Posterior cingulate gyrus (tissue), 11 donors: ENCODE results near the gene DBI.
"Not testable (repeated sequence)": the region's sequence is repeated elsewhere in the genome, so short reads cannot be mapped to it uniquely, and the experiment has no call there.

Source experiments
- DNase-seq, 10 donors: peaks; one replicate each; pipeline versions ENCODE4 v3.0.0 to v3.0.0-alpha.2; 2020 to 2021; ENCODE audit warnings: mixed read lengths in 3 of 10
- intact Hi-C: fragments of 100-400 bp; cut with DNase I; formaldehyde crosslinking; loops from one replicate; pipeline ENCODE4 v1.15.1; 2023

The DBI gene

DNA sequence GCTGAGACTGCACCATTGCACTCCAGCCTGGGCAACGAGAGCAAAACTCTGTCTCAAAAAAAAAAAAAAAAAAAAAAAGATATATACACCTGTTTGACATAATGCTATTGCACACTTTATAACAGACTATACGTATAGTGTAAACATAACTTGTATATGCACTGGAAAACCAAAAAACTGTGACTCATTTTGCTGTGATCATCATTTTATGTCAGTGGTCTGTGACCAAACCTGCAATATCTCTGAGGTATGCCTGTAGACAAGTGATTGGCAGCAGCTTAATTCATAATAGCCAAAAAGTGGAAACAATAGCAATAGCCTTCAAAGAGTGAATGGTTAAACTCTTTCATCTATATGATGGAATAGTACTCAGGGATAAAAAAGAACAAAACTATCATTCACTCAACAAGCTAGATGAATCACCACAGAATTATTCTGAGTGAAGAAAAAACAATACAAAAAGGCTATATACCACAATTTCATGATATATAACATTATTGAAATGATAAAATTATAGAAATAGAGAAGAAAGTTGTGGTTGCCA lies 6.3 kb upstream of the DBI start:
- intact Hi-C loops: no loop called here

DNA sequence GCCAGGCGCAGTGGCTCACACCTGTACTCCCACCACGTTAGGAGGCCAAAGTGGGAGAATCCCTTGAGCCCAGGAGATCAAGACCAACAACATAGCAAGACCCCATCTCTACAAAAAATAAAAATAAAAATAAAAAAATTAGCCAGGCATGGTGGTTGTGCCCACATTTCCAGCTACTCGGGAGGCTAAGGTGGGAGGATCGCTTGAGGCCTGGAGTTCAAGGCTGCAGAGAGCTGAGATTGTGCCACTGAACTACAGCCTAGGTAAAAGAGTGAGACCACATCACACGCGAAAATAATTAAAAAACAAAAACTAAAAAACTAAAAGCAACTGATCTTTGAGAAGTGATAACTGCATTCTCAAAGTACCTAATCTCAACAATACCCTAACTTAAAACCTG lies 2.0 kb upstream of the DBI start:
- intact Hi-C loops: no loop called here
- no peak for DNase-seq

More for the DNA sequence above, 6.3 kb upstream of the DBI start:
- no peak for DNase-seq

DNA sequence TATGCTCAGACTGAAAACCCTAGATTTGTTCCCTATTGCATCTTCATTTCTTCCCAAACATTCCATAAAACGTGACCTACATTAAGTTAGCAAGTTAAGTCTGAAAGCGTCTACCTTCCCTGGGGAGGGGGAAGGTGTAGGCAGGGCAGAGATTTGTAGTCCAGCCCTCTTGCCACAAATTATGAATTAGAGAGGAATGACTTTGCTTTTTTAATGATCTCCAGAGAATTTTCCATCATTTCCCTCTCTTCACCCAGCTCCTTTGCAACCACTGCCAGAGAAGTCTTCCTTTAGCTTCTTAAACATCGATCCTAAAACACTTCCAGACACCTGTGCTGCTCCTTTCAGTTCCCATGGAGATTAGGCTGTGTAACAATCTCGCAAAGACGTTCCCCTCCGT lies 1.3 kb upstream of the DBI start:
- intact Hi-C loops: no loop called here
- no peak for DNase-seq

DNA sequence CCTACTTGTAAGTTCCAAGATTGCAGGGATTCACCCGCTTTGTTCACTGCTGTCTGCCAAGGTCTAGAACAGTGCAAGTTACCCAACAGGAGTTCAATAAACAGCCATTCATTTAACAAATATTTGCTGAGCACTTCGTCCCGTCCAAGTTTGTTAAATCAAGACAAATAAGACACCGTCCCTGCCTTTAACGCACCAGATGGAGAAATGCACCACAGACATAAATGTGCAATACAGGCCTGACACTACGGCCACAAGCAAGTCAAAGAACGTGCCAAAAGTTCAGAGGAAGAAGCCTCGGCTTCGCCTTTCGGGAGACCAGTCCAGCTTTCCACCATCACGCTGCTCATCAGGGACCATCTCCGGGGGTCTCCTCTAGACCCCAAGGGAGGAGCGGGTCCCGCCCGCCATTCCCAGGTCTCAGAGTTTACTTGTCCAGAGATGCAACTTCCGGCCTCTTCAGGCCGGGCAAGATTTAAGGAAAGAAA lies 572 bp upstream of the DBI start:
- intact Hi-C loops: no loop called here
- no peak for DNase-seq

DNA sequence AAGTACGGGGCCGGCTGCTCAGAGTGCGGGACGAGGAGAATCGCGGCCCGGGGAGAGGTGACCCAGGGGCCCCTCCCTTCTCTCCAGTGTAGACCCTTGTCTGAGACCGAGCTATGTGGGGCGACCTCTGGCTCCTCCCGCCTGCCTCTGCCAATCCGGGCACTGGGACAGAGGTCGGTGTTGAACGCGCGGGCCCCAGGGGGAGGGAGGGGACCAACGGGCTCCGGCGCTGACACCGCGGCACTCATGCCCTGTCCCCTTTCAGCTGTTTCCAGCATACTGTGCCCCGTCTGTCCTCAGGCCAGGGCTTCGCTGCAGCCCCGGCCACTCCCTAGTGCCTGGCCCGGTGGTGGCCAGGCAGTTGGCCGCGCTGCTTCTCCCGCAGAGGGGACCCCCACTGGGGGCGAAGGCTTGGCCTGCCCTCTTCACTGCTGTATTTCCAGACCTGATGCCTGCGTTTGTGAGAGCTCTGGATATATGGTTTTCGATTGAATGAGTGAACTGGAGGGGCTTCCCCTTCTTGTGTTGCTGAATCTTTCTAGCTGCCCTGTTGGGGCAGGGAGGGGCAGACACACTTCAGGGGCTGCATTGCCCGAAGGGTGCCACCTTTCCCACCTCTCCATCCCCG lies 809 bp downstream of the DBI start:
- intact Hi-C loops: no loop called here
- peak; percentile 50 to 94 (median 70) for DNase-seq

DNA sequence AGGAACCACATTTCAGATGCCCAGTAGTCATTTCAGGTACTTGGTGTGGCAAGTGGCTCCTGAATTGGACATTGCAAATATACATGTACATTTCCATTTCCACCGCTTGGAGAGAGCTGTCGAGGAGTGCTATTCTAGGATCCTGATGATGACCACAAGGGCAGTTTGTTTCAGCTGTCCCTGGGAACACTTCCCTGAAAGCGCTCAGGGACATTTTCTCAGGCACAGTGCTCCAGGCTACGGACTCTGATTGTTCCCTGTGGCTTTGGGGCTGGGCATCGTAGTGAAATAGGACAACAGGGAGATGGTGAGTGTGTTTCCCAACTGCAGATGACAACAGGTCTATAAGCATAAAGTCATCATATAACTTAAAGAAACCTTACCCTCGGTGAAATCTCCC lies 3.1 kb downstream of the DBI start:
- DNase-seq: no peak
- intact Hi-C loops: no loop called here

DNA sequence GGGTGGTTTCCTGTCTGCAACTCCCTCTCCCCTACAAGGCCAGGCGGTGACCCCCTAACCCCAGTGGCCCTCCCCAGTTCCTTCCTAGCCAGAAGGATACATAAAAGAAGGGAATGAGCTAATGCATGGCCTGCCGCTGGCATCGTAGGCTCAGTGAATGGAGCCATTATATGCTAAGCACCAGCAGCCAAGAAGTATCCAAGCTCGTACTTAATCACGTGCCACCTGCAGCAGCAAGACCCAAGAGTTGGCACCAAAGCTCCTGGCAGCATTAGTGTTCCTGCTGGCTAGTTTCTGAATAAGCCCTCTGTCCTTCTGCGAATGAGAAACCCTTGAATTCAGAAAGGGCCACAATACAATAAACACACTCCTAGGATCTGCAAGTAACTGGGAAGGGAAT lies 4.3 kb downstream of the DBI start:
- intact Hi-C loops: no loop called here
- peak; percentile 59 to 94 (median 70) for DNase-seq

DNA sequence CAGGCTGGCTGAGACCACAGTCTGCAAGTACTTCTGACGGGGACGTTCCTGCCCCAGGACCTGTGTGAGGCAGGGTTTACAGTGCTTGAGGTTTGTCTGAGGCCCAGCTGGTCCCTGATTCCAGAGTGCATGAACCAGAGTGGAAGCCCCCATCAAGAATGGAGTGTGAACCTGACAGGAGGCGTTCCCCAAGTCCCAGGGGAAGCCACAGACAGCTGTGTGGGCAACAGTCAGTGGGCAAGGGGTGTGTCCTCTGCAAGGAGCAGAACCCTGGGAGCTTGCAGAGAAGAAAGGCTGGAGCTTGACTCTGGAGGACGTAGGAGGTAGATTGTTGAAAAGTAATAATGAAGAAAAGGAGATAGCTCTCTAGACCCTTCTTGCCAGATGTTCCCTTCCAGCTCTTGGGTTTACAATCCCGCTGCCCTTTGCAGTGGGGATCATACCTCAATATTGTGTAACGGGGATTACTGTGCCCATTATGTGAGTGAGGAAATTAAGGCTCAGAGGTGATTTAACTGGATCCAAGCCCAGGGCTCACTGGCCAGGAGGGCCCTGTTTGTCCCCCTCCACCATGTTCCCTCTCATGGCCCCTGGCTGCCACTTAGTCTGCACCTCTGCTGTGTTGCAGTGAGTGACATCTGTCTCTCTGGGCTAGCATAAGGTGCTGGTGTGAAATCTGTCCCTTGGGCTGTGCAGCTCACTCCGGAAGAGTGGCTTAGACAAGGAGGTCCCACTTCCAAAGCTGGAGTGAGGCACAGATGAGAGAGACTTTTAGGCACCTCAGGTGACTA lies 6.2 kb downstream of the DBI start:
- intact Hi-C loops: no loop called here
- DNase-seq: no peak

DNA sequence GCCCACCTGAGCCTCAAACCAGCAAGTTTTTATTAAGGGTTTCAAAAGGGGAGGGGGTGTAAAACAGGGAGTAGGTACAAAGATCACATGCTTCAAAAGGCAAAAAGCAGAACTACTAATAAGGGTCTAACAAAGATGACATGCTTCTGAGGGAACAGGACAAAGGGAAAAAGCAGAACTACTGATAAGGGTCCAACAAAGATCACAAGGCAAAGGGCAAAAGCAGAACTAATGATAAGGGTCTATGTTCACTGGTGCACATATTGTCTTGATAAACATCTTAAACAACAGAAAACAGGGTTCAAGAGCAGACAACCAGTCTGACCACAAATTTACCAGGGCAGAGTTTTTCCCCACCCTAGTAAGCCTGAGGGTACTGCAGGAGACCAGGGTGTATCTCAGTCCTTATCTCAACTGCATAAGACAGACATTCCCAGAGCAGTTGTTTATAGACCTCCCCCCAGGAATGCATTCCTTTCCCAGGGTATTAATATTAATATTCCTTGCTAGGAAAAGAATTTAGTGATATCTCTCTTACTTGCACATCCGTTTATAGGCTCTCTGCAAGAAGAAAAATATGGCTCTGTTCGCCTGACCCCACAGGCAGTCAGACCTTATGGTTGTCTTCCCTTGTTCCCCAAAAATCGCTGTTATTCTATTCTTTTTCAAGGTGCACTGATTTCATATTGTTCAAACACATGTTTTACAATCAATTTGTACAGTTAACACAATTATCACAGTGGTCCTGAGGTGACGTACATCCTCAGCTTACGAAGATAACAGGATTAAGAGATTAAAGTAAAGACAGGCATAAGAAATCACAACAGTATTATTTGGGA lies 7.3 kb downstream of the DBI start:
- intact Hi-C loops, DNase-seq: not testable (repeated sequence)

DNA sequence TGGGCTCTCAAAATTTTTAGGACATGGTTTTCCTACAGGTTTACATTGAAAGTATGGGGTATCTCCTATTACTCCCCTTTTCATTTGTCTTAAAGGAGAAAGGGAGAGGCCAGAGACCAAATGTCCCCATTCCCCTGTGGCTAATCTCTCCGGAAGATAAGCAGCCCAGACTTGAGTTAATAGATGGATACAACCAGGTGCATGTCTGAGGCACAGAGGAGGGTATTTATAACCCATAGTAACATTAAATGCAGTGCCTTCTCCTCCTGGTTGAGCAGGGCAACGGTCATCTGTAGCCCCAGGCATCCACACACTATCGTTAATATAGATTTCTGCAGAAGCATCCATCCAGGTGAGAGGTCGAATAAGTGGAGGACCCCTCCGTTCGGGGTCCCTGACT lies 9.6 kb downstream of the DBI start:
- DNase-seq, intact Hi-C loops: not testable (repeated sequence)

DNA sequence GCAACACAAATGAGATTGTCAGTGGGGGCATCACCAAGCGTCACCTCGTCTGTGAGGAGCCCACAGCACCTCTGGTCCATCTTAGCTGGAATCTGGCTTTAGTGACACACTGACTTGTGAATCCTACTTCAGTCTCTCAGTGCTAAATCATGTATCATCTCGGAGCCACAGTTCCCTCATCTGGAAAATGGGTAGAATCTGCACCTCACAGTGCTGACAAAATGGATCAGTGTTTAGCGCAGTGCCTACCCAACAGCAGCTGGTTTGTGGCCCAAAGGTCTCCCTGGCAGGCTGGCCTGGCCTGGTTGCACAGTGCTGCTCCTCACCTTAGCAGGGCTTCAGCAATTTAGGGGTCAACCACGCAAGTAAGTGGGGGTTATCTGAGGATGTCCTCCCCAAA lies 10.0 kb downstream of the DBI start:
- intact Hi-C loops: no loop called here
- DNase-seq: no peak

DNA sequence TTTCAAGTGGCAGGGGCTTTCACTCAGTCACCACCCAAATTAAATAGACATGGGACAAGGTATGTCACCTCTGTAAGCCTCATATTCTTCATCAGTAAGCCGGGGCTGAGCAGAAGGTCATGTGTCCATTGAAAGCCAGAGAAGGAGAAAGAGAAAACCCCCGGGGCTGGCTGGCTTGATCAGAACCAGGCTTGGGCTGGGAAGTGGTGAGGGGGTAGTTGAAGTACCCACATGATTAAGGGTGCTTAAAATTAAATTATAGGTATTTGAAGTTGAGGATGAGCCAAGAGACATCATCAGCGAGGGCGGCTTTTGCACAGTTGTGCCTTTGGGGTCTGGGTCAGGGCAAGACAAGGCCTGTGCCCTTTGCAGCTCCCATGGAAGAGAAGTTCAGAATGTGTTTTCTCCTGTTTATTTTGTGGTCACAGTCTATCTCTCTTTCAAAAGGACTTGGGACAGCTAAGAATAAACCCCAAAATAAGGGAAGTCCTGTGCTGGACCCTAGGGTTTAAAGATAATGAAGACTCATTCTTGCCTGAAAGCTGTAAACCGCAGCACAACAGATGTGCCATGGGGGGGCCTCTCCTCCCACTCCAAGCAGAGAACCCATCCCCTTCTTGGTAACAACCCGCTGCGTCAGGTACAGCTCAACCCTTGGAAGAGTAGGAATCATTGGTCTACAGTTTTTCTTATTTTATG lies 10.7 kb downstream of the DBI start:
- intact Hi-C loops: no loop called here
- DNase-seq: no peak

DNA sequence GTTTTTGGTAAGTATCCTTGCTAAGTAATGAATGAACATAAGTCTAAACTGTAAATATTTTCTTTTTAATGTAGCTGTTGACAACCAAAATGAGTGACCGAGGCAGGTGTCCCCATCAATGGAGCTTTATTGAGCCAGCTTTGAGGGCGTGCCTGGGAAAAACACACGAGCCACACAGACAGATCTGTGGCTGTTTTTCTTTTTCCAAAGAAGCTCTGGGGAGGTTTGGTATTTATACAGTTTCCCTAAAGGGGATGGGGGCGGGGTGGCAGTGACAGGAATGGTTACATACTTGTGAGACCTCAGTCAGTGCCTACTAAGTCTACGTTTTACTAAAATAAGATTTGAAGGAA lies 11.2 kb downstream of the DBI start:
- intact Hi-C loops: no loop called here
- DNase-seq: no peak

DNA sequence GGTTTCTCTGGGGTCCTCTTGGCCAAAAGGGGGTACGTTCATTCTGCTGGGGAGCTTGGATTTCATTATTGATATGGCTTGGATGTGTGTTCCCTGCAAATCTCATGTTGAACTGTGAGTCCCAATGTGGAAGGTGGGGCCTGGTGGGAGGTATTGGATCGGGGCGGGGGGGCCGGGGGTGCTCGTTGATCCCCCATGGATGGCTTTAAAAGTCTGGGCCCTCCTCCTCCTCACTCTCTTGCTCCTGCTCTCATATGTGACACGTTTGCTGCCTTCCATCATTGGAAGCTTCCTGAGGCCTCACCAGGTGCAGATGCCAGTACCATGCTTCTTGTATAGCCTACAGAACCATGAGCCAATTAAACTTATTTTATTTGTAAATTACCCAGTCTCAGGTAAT lies 11.8 kb downstream of the DBI start:
- intact Hi-C loops: no loop called here
- DNase-seq: no peak

DNA sequence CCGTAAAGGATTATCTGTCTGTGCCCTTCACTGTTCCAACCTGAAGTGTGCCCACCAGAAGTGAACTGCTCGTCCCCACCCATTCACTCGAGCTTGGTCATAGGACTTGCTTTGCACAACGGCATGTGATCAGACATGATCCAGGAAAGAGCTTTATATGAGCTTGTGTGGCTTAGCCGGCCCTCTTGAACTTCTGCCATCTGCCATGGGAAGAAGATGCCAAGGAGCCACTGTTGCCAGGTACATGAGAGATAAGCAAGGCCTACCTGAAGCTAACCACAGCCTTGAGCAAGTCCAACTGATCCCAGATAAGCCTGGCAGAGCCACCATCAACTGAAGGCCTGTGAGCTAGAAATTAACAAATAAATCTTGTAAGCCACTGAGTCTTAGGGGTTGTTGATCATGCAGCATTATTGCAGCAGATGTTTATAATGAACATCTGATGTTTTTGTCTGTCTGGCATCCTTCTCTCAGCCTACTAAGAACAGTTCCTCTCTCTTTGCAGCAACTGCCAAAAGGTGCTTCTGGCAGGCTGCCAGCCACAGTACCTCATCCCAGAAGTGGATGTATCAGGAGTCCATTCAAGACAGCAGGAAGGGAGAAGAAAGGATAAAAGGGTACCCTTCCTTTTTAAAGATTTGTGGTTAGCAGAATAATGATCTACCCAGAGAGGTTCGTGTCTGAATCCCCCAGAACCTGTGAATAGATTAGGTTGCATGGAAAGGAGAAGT lies 16.8 kb downstream of the DBI start:
- DNase-seq: no peak
- intact Hi-C loops: no loop called here

DNA sequence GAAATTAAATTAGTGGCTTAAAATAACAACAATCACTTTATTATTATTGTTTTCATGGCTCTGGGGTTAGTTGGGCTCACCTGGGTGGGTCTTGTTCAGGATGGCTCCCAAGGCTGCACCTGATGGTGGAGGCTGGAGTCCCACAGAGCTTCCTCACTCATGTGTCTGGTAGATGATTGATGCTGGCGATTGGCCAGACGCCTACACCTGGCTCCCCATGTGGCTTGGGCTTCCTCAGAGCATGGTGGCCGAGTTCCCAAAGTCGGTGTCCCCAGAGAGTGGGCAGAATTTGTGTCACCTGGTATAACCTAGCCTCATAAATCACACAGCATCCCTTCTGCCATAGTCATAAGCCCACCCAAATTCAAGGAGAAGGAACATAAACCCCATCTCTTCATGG lies 18.2 kb downstream of the DBI start:
- intact Hi-C loops: no loop called here
- DNase-seq: no peak

DNA sequence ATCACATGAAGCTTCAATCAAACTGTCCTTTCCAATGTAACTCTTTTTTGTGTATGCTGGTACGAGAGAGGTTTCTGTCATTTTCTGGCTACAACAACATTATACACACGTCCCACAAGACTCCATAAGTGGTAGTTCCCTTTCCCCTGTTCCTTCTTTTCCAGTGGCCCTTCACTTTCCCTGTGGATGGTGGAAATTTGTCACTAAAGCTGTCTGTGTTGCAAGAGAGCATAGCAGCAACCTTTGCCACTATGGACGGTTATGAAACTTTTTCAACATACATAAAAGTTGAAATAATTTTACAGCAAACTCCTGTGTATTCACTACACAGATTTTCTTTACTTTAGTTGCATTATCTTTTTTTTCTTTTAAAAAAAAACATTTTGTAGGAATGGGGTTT lies 18.7 kb downstream of the DBI start:
- DNase-seq: no peak
- intact Hi-C loops: no loop called here

DNA sequence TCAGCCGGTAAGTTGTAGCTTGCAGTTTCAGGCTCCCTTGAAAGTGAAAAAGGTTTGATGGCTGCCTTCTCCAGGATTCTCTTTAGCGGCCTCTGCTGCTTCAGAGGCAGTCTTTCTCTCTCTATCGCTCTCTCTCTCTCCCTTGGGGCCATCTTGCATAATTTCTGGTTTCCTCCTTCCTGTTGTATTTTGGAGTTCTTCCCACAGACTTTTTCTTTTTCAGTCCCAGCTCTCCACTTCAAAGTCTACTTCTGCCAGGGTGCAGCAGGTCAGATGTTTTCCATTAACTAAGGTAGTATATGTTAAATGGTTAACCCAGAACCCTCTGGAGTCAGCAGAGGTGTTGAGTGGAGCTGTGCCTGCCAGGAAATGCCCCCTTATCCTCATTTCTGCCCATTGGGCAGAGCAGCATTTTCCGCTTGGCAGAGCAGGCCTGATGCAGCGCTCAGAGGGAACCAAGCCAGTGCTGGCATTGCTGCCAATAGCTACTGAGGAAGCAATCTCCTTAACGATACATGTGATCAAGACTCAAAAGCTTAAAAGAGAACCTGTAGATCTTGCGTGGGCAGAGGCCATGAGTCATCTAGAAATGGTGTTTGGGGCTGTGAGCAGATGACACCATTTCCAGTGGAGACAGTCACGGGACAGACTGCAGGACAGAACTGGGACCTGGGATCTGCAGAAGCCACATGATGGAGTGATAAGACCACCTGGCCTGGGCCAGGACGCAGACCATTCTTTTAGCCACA lies 20.8 kb downstream of the DBI start:
- intact Hi-C loops: no loop called here
- peak; percentile 42 to 96 (median 73) for DNase-seq
